BJ (cell line): ENCODE results near the gene NISCH. TPM values are rescaled to one million over a fixed set of nuclear protein-coding genes. Genes with fewer than 3 reads are reported as not detected.

ENCODE experiments used
- CTCF ChIA-PET: fragments of 350-600 bp; formaldehyde crosslinking; extraction: SDS; loops from one replicate; lab custom pipeline; 2021; ENCODE audit warnings: antibody characterized with exemption, inconsistent platforms; lab: Yijun Ruan, JAX
- POLR2A ChIA-PET: fragments of 300-600 bp; sonication (Branson Sonifier 250); formaldehyde crosslinking; extraction: SDS; loops from one replicate; lab custom pipeline; 2021; ENCODE audit warnings: antibody characterized with exemption; lab: Charles Lee
- DNase-seq: peaks from one replicate; pipeline ENCODE4 v3.0.0-alpha.2; 2011; ENCODE audit warnings: low read depth
- H3K27me3 ChIP-seq: 2 replicates; pipeline ENCODE4 v1.6.0; 2011; ENCODE audit warnings: low read length; ENCODE audit not compliant: control insufficient read depth, insufficient read depth
- H3K36me3 ChIP-seq: 2 replicates; pipeline ENCODE4 v1.5.1; 2011; ENCODE audit warnings: low read length; ENCODE audit not compliant: control insufficient read depth, insufficient read depth
- H3K4me3 ChIP-seq: 2 replicates; pipeline ENCODE4 v1.5.1; 2011; ENCODE audit warnings: low read depth, mild to moderate bottlenecking, control low read depth, low read length
- polyA plus RNA-seq: library from polyadenylated mRNA; depleted of rRNA; stranded (reverse); fragments of >200 nt; gene quantifications from 2 replicates; pipeline ENCODE4 v1.2.3, GENCODE V29; 2011
- TF ChIP-seq, protein P1 (sequence below): IDR thresholded peaks from 2 replicates; pipeline ENCODE4 v1.5.1; 2011; ENCODE audit warnings: low read depth, mild to moderate bottlenecking, control low read depth, inconsistent platforms, low read length, moderate library complexity; ENCODE audit not compliant: insufficient read depth

NISCH gene
- polyA plus RNA-seq, 1 experiment = 95.3 TPM

GRCh38 chr3:52501046-52501445, 45.6 kb downstream of the NISCH start:
- POLR2A ChIA-PET = no interaction called here
- no peaks in the 10 kb centered on the region for H3K36me3 ChIP-seq
- H3K4me3 ChIP-seq = no peak overlapping the region
- CTCF ChIA-PET = interaction anchor here (0.7 kb wide), 1 partner anchor 35 kb away, joined by 3 read pairs; no protein-coding TSS in a partner anchor
- TF ChIP-seq, protein P1, sequence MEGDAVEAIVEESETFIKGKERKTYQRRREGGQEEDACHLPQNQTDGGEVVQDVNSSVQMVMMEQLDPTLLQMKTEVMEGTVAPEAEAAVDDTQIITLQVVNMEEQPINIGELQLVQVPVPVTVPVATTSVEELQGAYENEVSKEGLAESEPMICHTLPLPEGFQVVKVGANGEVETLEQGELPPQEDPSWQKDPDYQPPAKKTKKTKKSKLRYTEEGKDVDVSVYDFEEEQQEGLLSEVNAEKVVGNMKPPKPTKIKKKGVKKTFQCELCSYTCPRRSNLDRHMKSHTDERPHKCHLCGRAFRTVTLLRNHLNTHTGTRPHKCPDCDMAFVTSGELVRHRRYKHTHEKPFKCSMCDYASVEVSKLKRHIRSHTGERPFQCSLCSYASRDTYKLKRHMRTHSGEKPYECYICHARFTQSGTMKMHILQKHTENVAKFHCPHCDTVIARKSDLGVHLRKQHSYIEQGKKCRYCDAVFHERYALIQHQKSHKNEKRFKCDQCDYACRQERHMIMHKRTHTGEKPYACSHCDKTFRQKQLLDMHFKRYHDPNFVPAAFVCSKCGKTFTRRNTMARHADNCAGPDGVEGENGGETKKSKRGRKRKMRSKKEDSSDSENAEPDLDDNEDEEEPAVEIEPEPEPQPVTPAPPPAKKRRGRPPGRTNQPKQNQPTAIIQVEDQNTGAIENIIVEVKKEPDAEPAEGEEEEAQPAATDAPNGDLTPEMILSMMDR = no peak
- H3K27me3 ChIP-seq = no peaks in the 10 kb centered on the region
- no peak for DNase-seq

DNA sequence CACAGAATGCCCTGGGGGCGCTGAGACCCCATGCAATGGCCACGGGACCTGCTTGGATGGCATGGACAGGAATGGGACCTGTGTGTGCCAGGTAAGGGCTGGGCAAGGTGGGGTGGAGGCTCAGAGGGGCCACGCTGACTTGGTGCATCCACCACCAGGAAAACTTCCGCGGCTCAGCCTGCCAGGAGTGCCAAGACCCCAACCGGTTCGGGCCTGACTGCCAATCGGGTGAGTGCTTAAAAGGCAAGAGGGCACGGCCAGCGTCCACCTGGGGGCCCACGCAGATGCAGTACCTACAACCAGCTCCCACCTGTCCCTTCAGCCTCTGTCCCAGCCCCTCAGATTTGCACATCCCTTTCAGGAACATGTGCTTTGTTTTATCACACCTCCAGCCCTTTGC, 46.6 kb downstream of the NISCH start:
- H3K36me3 ChIP-seq = no peaks in the 10 kb centered on the region
- no peaks in the 10 kb centered on the region for H3K27me3 ChIP-seq
- ChIA-PET POLR2A (no interaction called here), CTCF (no interaction called here)
- TF ChIP-seq, protein P1 = no peak
- DNase-seq = no peak
- H3K4me3 ChIP-seq = no peak overlapping the region

DNA sequence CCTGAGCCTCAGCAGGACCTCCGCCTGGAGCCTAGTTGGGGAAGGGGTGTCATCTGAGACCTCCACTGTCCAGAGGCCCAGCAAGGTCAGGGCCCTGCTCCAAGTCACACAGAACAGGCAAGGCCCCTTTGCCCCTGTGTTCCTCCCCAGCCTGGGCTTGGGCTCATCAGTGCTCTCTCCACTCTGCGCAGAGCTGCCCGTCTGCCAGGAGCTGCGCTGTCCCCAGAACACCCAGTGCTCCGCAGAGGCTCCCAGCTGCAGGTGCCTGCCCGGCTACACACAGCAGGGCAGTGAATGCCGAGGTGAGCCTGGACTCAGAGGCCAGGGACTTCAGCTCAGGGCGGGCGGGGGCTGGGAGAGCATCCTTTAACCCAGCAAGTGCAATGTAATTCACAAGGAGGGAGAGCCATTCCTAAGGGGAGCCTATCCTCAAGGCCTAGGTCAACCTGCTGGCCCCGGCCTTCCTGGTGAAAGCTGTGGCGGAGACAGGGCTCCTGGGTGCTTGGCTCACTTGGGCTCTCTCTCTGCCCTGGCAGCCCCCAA, 47.5 kb downstream of the NISCH start:
- H3K4me3 ChIP-seq = no peak overlapping the region
- ChIA-PET CTCF (no interaction called here), POLR2A (interaction anchor here (0.6 kb wide), 1 partner anchor 68 kb away, joined by 7 read pairs; no protein-coding TSS in a partner anchor)
- DNase-seq = no peak
- H3K27me3 ChIP-seq = no peaks in the 10 kb centered on the region
- H3K36me3 ChIP-seq = no peaks in the 10 kb centered on the region
- TF ChIP-seq, protein P1 = no peak

DNA sequence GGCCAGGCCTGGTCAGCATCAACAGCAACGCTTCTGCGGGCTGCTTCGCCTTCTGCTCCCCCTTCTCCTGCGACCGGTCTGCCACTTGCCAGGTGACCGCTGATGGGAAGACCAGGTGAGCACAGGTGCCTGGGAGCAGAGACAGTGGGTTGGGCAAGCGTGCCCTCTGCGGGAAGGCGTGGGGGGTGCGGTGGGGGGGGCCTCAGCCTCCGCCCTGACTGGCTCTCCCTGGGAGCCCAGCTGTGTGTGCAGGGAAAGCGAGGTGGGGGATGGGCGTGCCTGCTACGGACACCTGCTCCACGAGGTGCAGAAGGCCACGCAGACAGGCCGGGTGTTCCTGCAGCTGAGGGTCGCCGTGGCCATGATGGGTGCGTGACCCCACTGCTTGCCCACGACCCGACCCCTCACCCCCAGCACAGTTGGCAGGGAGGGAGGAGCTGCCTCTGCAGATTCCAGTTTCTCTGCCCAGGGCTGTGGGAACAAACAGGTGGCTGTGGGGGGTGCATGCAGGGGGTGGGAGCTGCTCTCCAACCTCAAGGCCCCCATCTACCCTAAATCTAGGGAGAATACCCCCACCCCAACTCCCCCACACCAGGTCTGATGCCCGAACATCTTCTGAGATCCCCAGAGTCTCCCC, 48.5 kb downstream of the NISCH start:
- H3K27me3 ChIP-seq = no peaks in the 10 kb centered on the region
- no peak for DNase-seq
- H3K4me3 ChIP-seq = no peak overlapping the region
- ChIA-PET POLR2A (no interaction called here), CTCF (no interaction called here)
- no peaks in the 10 kb centered on the region for H3K36me3 ChIP-seq
- TF ChIP-seq, protein P1 = no peak

DNA sequence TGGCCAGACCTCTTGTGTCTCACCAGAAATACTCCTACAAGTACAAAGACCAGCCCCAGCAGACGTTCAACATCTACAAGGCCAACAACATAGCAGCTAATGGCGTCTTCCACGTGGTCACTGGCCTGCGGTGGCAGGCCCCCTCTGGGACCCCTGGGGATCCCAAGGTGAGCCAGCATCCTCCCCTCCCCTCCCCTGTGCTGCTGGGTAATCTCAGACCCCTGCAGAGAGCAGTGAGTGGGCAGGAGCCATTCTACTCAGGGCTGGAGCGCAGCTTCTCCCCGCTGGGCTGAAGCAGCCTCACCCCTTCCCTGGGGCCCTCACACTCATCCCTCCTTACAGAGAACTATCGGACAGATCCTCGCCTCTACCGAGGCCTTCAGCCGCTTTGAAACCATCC, 49.6 kb downstream of the NISCH start:
- Histone ChIP-seq H3K27me3 (no peaks in the 10 kb centered on the region; the same call in 1 of the 2 replicates), H3K36me3 (no peaks in the 10 kb centered on the region), H3K4me3 (no peak overlapping the region)
- DNase-seq = no peak
- ChIA-PET CTCF (no interaction called here), POLR2A (no interaction called here)
- TF ChIP-seq, protein P1 = no peak
